Occipital lobe (tissue), 2 donors: Measurements from ENCODE around the gene REV1. TPM values are rescaled to one million over a fixed set of nuclear protein-coding genes. Genes with fewer than 3 reads are reported as not detected.
"Not testable (repeated sequence)": the region's sequence is repeated elsewhere in the genome, so short reads cannot be mapped to it uniquely, and the experiment has no call there.

Source experiments
- DNase-seq: peaks from one replicate; lab custom pipeline; 2025; lab: John Stamatoyannopoulos, UW
- total RNA-seq: library from RNA; depleted of rRNA; stranded (reverse); fragments of >200 nt; gene quantifications from one replicate; pipeline ENCODE4 v1.2.3, GENCODE V29; 2014

REV1 gene
- total RNA-seq, 1 donor from 2014 or later = 122 TPM

GRCh38 chr2:99404039-99404796, 85.6 kb downstream of the REV1 start:
- no peak for DNase-seq

GRCh38 chr2:99403524-99403923, 86.3 kb downstream of the REV1 start:
- no peak for DNase-seq

GRCh38 chr2:99403084-99403483, 86.7 kb downstream of the REV1 start:
- DNase-seq = no peak

- DNase-seq = no peak
These were observed 88.0 kb downstream of the REV1 start for GRCh38 chr2:99401841-99402240.

- DNase-seq = no peak
These were observed 90.0 kb downstream of the REV1 start for GRCh38 chr2:99399795-99400194.

GRCh38 chr2:99399063-99399462, 90.8 kb downstream of the REV1 start:
- DNase-seq = no peak

GRCh38 chr2:99398303-99398702, 91.5 kb downstream of the REV1 start:
- no peak for DNase-seq

GRCh38 chr2:99397266-99397920, 92.4 kb downstream of the REV1 start:
- DNase-seq = no peak

- DNase-seq = no peak
These were observed 94.2 kb downstream of the REV1 start for GRCh38 chr2:99395589-99396130.

GRCh38 chr2:99389946-99390345, 99.9 kb downstream of the REV1 start:
- no peak for DNase-seq

GRCh38 chr2:99389371-99389770, 100.4 kb downstream of the REV1 start:
- no peak for DNase-seq

- no peak for DNase-seq
These were observed 100.9 kb downstream of the REV1 start for GRCh38 chr2:99388892-99389291.

GRCh38 chr2:99386011-99386410, 103.8 kb downstream of the REV1 start:
- no peak for DNase-seq

- no peak for DNase-seq
These were observed 107.7 kb downstream of the REV1 start for GRCh38 chr2:99382143-99382542.

GRCh38 chr2:99380376-99381010, 109.3 kb downstream of the REV1 start:
- no peak for DNase-seq

GRCh38 chr2:99377879-99378278, 111.9 kb downstream of the REV1 start:
- no peak for DNase-seq

GRCh38 chr2:99376254-99376864, 113.5 kb downstream of the REV1 start:
- no peak for DNase-seq

- DNase-seq = no peak
These were observed 115.1 kb downstream of the REV1 start for GRCh38 chr2:99374747-99375146.

- no peak for DNase-seq
These were observed 116.7 kb downstream of the REV1 start for GRCh38 chr2:99373144-99373543.

- not testable (repeated sequence) for DNase-seq
These were observed 121.0 kb downstream of the REV1 start for GRCh38 chr2:99368854-99369253.

GRCh38 chr2:99365661-99366060, 124.2 kb downstream of the REV1 start:
- no peak for DNase-seq

GRCh38 chr2:99356853-99357252, 133.0 kb downstream of the REV1 start:
- DNase-seq = no peak
